DOHH2 (cell line): ENCODE measurements around the gene SCO1.

Experiments used
- CTCF ChIP-seq: fragments of 200-600 bp; sonication (generic); IDR thresholded peaks from one replicate; pipeline ENCODE4 v1.5.1; 2014; ENCODE audit warnings: antibody characterized with exemption, mild to moderate bottlenecking, low read depth, low read length; ENCODE audit not compliant: poor library complexity, severe bottlenecking
- EZH2phosphoT487 ChIP-seq: fragments of 200-600 bp; sonication (generic); IDR thresholded peaks from 2 replicates; pipeline ENCODE4 v1.6.1; 2017; ENCODE audit warnings: borderline replicate concordance, mild to moderate bottlenecking, antibody characterized with exemption, low read length, moderate library complexity, mixed read lengths

GRCh38 chr17:10624969-10625368 lies 72.4 kb downstream of the SCO1 start:
- TF ChIP-seq CTCF: no peak
- TF ChIP-seq EZH2phosphoT487: no peak
